ENCODE measurements around the gene TTLL11.
A peak's percentile ranks its signal among the peaks of the same experiment; 100 is the strongest.

GRCh38 chr9:122016744-122017143, 76.4 kb downstream of the TTLL11 start:
- TF ChIP-seq CTCF (IDR thresholded peaks at IDR 0.05) = peak in 2 of 6 experiments; percentile 16 to 18
- TF ChIP-seq POLR2A (IDR thresholded peaks at IDR 0.05) = no peak
